Tibial artery (tissue), 4 donors: ENCODE results near the gene UCN2.

Experiments
- DNase-seq, 2 donors: peaks; one replicate each; pipeline ENCODE4 v3.0.0-alpha.2; 2019
- H3K27ac ChIP-seq, 2 donors: fragments of 200-600 bp; sonication (generic) in 1 of 2; 1 replicate in 1 of 2; 2 replicates in 1 of 2; pipeline ENCODE4 v1.5.1; 2018 to 2019; ENCODE audit warnings: mild to moderate bottlenecking in 1 of 2
- H3K27me3 ChIP-seq, 2 donors: fragments of 200-600 bp; sonication (generic) in 1 of 2; one replicate each; pipeline versions ENCODE4 v1.5.1 to v1.6.0; 2016 to 2019
- H3K36me3 ChIP-seq, 3 donors: fragments of 200-600 bp; sonication (generic) in 2 of 3; one replicate each; pipeline ENCODE4 v1.5.1; 2016 to 2019; ENCODE audit warnings: mild to moderate bottlenecking in 2 of 3
- H3K4me1 ChIP-seq, 4 donors: fragments of 200-600 bp; sonication (generic) in 2 of 4; 1 replicate in 3 of 4; 2 replicates in 1 of 4; pipeline ENCODE4 v1.5.1; 2016 to 2019
- H3K4me3 ChIP-seq, 2 donors: fragments of 200-600 bp; sonication (generic) in 1 of 2; 1 replicate in 1 of 2; 2 replicates in 1 of 2; pipeline ENCODE4 v1.5.1; 2018 to 2019; ENCODE audit warnings: mild to moderate bottlenecking in 2 of 2
- H3K9me3 ChIP-seq, 3 donors: fragments of 200-600 bp; sonication (generic) in 1 of 3; one replicate each; pipeline ENCODE4 v1.5.1; 2016 to 2019
- CTCF ChIP-seq, 2 experiments: fragments of 200-600 bp in 1 of 2; fragments of 450-650 bp in 1 of 2; IDR thresholded peaks; one replicate each; pipeline ENCODE4 v1.5.1; 2017 to 2019; ENCODE audit warnings: antibody characterized with exemption in 2 of 2, mild to moderate bottlenecking in 1 of 2, moderate library complexity in 1 of 2
- intact Hi-C: fragments of 100-400 bp; cut with DNase I; formaldehyde crosslinking; loops from one replicate; pipeline ENCODE4 v1.15.0; 2023; ENCODE audit warnings: low total_unique reads

Gene UCN2

DNA sequence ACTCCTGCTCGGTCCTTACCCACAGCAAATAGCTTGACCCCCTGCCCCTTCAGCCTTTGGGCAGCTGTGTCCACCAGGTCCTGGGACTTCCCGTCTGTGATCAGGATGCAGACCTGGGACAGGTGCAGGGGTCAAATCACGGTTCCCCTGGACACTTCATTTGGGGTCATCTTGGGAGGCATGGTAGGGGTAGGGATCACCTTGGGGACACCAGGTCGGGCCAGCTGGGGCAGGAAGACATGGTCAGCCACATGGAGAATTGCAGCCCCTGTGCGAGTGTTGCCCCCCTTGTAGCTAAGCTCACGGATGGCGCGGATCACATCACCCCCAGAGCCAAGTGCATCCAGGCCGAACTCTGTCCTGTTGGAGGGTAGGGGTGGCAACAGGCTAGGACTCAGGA is 29.8 kb upstream of the UCN2 start:
- peaks cover 0 to 43% (median 37%) of the 10 kb centered on the region in 4 donors for H3K4me1 ChIP-seq

GRCh38 chr3:48592519-48593087 is 29.0 kb upstream of the UCN2 start:
- Histone ChIP-seq H3K4me1 (peaks cover 0 to 35% (median 30%) of the 10 kb centered on the region in 4 donors), H3K4me3 (no peak overlapping the region), H3K27ac (no peak overlapping the region), H3K9me3 (no peaks in the 10 kb centered on the region), H3K36me3 (peaks cover 0 to 22% (median 0%) of the 10 kb centered on the region in 3 donors), H3K27me3 (peaks cover 0 to 6% of the 10 kb centered on the region in 2 donors)
- no peak for TF ChIP-seq CTCF (IDR thresholded peaks at IDR 0.05)
- DNase-seq, result no peak
- intact Hi-C loops, result loop anchor here (5.0 kb wide), 1 partner anchor 35 kb away; the partner anchor contains the start of gene PFKFB4

More for the DNA sequence above, 29.8 kb upstream of the UCN2 start:
- H3K9me3 ChIP-seq, result no peaks in the 10 kb centered on the region
- intact Hi-C loops, result loop anchor here (5.0 kb wide), 1 partner anchor 36 kb away; the partner anchor contains the start of gene PFKFB4
- no peak overlapping the region for H3K27ac ChIP-seq
- H3K27me3 ChIP-seq, result peaks cover 0 to 6% of the 10 kb centered on the region in 2 donors
- peaks cover 0 to 22% (median 0%) of the 10 kb centered on the region in 3 donors for H3K36me3 ChIP-seq
- no peak for TF ChIP-seq CTCF (IDR thresholded peaks at IDR 0.05)
- no peak for DNase-seq
- no peak overlapping the region for H3K4me3 ChIP-seq

- Histone ChIP-seq H3K4me3 (no peak overlapping the region), H3K9me3 (no peaks in the 10 kb centered on the region), H3K27ac (no peak overlapping the region), H3K36me3 (peaks cover 0 to 24% (median 0%) of the 10 kb centered on the region in 3 donors), H3K27me3 (peaks cover 0 to 6% of the 10 kb centered on the region in 2 donors), H3K4me1 (peaks cover 0 to 29% (median 25%) of the 10 kb centered on the region in 4 donors)
- TF ChIP-seq CTCF (IDR thresholded peaks at IDR 0.05), result no peak
- intact Hi-C loops, result loop anchor here (5.0 kb wide), 1 partner anchor 35 kb away; the partner anchor contains the start of gene PFKFB4
- no peak for DNase-seq
Measured at GRCh38 chr3:48591886-48592518, 28.4 kb upstream of the UCN2 start.

- Histone ChIP-seq H3K4me3 (no peak overlapping the region), H3K27me3 (peaks cover 0 to 6% of the 10 kb centered on the region in 2 donors), H3K27ac (no peak overlapping the region), H3K4me1 (peaks cover 0 to 24% (median 22%) of the 10 kb centered on the region in 4 donors), H3K36me3 (peaks cover 0 to 30% (median 0%) of the 10 kb centered on the region in 3 donors), H3K9me3 (no peaks in the 10 kb centered on the region)
- DNase-seq, result no peak
- intact Hi-C loops, result loop anchor here (5.0 kb wide), 1 partner anchor 34 kb away; the partner anchor contains the start of gene PFKFB4
- TF ChIP-seq CTCF (IDR thresholded peaks at IDR 0.05), result no peak
Measured at GRCh38 chr3:48591436-48591835, 27.9 kb upstream of the UCN2 start.

GRCh38 chr3:48588230-48588629 is 24.6 kb upstream of the UCN2 start:
- Histone ChIP-seq H3K27ac (no peak overlapping the region), H3K9me3 (no peaks in the 10 kb centered on the region), H3K36me3 (peaks cover 0 to 62% (median 5%) of the 10 kb centered on the region in 3 donors), H3K4me1 (no peaks in the 10 kb centered on the region), H3K27me3 (no peaks in the 10 kb centered on the region), H3K4me3 (no peak overlapping the region)
- no peak for TF ChIP-seq CTCF (IDR thresholded peaks at IDR 0.05)
- DNase-seq, result no peak
- intact Hi-C loops, result no loop called here
